Esophagus squamous epithelium (tissue), 4 donors: ENCODE data around the gene RFX2.

ENCODE experiments used
- CTCF ChIP-seq, 6 experiments: fragments of 450-650 bp in 4 of 6; fragments of 200-600 bp in 2 of 6; sonication (generic) in 2 of 6; IDR thresholded peaks; one replicate each; pipeline ENCODE4 v1.5.1; 2016 to 2019; ENCODE audit warnings: antibody characterized with exemption in 6 of 6, mild to moderate bottlenecking in 4 of 6, moderate library complexity in 4 of 6
- POLR2A ChIP-seq, 4 donors: fragments of 450-650 bp; IDR thresholded peaks; one replicate each; pipeline ENCODE4 v1.6.1; 2017; ENCODE audit warnings: antibody characterized with exemption in 4 of 4, mild to moderate bottlenecking in 4 of 4, moderate library complexity in 3 of 4

GRCh38 chr19:6010107-6010506 is 100.2 kb downstream of the RFX2 start:
- TF ChIP-seq CTCF (IDR thresholded peaks at IDR 0.05) (no peak), POLR2A (IDR thresholded peaks at IDR 0.05) (no peak)
